Activated CD4-positive, alpha-beta T cell treated with anti-CD3 and anti-CD28 coated beads, Interleukin-2, amount 50 U/mL, for 16 hours (primary cell): Measurements from ENCODE around the gene FIS1.
"Not testable (repeated sequence)": the region's sequence is repeated elsewhere in the genome, so short reads cannot be mapped to it uniquely, and the experiment has no call there.

Source experiments
- DNase-seq: peaks from one replicate; pipeline ENCODE4 v3.0.0-alpha.2; 2020

The FIS1 gene

GRCh38 chr7:101244375-101245146, at the start of gene FIS1:
TSS of gene FIS1 (minus strand) at chr7:101245081. CDS start at chr7:101245004, 77 bp downstream.
- peak; percentile 95 for DNase-seq

DNA sequence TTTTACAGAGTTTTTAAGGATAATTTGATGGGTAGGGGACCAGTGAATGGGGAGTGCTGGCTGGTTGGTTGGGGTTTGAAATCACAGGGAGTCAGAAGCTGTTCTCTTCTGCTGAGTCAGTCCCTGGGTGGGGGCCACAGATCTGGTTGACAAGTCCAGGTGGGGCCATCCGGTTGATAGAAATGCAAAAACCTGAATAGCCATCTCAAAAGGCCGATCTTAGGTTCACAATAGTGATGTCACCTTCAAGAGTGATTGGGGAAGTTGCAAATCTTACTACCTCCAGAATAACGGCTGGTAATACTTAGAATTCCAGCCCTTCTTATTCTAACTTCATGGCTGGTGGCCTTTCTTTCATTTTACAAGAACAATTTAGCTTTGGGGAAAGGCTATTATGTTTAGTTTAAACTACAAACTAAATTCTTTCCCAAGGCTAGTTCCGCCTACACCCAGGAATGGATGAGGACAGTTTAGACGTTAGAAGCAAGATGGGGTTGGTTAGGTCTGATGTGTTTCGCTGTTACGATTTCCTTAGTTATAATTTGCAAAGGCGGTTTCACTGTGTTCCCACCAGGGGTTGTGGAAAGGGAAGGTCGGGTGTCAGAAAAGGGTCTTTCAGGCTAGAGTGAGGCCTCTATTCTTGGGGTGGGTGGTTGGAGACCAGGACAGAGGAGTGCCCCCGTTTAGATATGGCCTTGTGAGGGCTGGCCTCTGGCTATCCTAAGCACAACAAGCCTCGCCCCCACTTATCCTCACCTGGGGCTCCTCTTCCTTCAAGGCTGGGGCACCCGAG, 49.4 kb upstream of the FIS1 start:
- no peak for DNase-seq

DNA sequence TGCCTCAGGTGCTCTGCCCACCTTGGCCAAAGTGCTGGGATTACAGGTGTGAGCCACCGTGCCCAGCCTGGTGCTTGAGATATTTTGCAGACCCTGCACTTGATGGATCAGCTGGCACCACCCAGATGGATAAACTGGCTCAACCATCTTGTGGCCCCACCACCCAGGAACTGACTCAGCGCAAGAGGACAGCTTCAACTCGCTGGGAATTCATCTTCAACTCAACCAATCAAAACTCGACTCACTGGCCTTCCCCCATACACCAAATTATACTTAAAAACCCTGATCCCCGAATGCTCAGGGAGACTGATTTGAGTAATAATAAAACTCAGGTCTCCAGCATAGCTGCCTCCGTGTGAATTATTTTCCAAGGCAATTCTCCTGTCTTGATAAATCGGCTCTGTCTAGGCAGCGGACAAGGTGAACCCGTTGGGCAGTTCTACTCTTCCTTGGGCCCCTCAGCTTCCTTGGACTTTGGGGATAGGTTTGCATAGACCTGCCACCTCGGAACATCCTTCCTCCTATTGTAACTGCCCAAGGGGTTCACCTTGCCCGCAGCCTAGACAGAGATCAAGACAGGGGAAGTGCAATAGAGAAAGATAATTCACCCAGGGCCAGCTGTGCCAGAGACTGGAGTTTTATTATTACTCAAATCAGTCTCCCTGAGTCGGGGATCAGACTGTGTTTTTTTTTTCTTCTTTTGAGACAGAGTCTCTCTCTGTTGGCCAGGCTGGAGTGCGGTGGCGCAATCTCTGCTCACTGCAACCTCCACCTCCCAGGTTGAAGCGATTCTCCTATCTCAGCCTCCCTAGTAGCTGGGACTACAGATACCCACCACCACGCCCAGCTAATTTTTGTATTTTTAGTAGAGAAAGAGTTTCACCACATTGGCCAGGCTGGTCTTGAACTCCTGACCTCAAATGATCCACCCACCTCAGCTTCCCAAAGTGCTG, 48.5 kb upstream of the FIS1 start:
- not testable (repeated sequence) for DNase-seq

GRCh38 chr7:101292566-101292965, 47.7 kb upstream of the FIS1 start:
- DNase-seq = not testable (repeated sequence)

DNA sequence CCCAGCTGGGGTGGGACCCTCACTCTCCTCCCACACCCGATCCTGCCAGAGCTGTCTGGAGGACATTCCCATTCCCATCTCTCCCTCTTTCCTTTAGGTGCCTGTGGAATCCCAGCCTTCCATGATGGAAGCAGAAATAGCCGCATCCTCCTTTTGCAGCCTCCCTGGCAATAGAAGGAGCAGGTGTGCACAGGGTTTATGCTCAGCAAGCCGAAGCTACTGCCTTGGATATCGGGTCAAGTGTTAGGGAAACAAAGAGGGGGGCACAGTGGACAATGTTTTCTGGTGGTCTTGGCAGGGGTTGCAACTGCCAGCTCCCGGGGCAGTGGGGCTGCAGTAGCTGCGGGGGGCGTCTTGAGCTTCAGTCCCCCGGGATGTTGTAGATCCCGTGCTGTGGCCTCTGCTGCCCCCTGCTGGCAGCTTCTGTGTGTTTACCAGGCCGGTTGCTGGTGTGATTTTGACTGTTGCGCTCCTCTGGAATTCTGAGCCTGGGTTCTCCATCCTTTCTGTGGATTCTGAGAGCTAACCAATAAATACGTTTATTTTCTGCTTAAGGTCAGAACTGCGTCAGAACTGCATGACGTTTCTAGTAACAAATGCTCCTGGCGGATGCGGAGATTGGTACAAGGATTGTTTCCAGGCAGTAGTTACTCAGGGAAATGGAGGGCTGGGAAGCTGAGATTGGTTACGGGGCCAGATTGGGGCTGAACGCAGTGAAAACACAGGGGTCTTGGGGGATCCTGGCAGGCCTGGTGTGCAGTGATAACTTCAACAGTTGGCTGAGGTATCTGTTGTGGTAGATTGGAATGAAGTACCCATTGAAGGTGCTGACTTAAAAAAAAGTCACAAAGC, 45.5 kb upstream of the FIS1 start:
- peak; percentile 59 for DNase-seq

GRCh38 chr7:101289687-101290086, 44.8 kb upstream of the FIS1 start:
- peak; percentile 24 for DNase-seq

DNA sequence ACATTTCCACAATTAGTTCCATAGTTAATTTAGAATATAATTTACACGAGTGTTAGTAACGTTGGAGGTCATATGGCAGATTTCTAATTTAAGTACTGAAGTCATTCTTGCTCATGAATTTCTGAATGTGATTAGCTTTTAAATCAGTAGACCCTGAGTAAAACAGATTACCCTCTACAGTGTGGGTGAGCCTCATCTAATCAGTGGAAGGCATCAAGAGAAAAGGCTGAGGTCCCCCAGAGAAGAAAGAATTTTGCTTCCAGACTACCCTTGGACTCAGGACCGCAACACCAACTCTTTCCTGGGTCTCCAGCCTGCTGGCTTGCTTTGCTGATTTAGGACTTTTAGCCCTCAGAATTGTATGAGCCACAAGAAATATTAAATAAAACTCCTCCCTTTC, 43.6 kb upstream of the FIS1 start:
- no peak for DNase-seq

- no peak for DNase-seq
These were observed 42.2 kb upstream of the FIS1 start for GRCh38 chr7:101287032-101287431.

DNA sequence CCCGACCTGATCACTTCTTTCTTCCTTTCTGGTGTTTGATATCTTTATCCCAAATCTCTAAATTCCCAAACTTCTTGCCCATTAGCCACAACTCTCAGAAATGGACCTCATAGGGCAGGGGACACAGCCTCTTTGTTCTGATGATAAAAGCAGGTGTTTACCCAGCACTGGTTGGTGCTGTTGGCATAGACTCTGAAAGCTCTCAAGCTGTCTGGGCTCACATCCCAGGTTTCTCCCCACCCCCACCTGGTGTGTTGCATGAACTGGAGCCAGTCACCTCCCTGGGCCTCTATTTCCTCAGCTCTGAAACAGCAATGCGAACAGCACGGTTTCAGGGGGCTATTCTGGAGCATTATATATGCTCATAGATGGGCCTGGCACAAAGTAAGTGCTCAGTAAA, 41.0 kb upstream of the FIS1 start:
- not testable (repeated sequence) for DNase-seq

- DNase-seq = no peak
These were observed 40.3 kb upstream of the FIS1 start for GRCh38 chr7:101285171-101285570.

DNA sequence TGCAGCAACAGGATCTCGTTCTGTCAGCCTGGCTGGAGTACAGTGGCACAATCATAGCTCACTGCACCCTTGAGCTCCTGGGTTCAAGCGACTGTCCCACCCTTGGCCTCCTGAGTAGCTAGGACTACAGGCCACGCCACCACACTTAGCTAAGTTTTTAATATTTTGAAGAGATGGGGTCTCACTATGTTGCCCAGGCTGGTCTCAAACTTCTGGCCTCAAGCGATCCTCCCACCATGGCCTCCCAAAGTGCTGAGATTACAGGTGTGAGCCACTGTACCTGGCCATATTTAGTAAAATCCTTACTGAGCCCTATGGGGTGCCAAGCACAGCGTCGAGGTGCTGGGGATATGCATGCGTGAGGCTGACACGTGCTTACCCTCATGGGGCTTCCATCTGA, 36.0 kb upstream of the FIS1 start:
- not testable (repeated sequence) for DNase-seq

DNA sequence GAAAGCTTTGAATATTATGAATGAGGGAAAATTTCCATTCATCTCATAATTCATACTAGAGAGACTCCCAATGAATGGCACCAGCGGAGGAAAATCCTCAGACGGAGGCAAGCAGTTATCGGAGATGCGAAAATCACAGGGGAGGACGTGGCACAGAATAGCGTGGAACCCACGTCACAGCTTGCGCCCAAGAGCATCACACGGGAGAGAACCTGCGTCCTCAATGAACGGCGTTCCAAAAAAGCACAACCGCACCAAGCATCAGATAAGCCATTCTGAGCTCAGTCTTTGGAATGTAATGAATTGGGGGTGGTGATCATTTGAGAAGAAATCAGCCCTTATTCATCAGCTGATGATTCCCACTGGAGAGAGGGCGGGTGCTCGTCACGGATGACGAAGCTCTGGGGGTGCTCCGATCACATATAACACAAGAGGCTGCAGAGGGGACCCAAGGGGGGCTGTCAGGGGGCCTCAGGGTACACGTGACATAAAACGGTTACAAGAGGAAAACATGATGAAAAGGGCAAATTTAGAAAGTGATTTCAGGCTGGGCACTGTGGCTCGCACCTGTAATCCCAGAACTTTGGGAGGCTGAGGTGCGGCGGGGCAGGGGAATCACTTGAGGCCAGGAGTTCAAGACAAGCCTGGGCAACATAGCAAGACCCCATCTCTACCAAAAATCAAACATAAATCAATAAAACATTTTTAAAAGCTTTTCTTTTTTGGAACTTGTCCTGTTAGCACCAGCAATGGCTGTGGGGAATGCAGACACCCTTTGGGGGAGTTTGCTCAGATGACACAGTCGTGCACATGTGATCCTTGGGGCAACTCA, 33.8 kb upstream of the FIS1 start:
- DNase-seq = no peak

GRCh38 chr7:101277155-101277554, 32.3 kb upstream of the FIS1 start:
- no peak for DNase-seq

DNA sequence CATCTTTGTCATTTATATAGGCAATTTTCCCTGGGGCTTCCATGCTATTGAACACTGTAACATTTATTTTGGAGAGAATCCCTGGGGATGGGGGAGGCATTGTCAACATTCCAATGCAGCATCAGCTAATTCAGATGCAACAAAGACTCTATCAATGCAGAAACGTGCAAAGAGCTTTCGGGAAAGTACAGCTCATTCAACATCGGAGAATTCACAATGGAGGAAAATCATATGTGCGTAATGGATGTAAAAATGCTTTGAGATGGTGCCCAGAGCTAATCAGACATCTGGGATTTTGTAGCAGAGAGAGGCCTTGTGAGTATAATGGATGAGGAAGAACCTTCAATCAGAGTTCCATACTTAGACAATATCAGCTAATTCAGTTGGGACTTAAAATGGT, 28.3 kb upstream of the FIS1 start:
- DNase-seq = no peak

DNA sequence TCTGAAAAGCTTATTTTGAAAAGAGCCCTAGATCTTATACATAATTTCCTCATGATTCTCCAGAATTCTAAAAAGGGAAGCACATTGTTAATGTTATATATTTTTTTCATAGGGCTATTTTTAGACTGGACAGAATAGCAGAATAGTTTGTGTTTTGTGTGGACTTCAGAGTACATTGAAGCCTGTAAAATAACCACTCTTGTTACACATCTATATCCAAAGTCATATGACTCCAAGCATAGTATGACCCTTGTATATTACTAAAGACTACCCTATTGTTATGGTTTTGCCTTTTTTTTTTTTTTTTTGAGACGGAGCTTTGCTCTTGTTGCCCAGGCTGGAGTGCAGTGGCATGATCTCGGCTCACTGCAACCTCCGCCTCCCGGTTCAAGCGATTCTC, 26.1 kb upstream of the FIS1 start:
- no peak for DNase-seq

DNA sequence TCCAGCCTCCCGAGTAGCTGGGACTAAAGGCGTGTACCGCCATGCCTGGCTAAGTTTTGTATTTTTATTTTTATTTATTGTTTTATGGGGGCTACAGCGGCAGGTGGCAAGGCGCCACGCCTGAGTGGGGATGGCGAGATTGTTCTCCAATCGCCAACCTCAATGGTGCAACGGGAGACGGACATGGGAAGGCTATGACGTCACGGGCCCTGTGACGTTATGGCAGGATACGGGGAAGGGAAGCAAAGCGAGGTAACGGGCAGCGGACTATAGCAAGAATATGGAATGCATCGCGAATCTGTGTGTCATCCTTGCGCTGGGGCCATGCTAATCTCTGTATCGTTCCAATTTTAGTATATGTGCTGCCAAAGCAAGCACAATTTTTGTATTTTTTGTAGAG, 24.8 kb upstream of the FIS1 start:
- no peak for DNase-seq

DNA sequence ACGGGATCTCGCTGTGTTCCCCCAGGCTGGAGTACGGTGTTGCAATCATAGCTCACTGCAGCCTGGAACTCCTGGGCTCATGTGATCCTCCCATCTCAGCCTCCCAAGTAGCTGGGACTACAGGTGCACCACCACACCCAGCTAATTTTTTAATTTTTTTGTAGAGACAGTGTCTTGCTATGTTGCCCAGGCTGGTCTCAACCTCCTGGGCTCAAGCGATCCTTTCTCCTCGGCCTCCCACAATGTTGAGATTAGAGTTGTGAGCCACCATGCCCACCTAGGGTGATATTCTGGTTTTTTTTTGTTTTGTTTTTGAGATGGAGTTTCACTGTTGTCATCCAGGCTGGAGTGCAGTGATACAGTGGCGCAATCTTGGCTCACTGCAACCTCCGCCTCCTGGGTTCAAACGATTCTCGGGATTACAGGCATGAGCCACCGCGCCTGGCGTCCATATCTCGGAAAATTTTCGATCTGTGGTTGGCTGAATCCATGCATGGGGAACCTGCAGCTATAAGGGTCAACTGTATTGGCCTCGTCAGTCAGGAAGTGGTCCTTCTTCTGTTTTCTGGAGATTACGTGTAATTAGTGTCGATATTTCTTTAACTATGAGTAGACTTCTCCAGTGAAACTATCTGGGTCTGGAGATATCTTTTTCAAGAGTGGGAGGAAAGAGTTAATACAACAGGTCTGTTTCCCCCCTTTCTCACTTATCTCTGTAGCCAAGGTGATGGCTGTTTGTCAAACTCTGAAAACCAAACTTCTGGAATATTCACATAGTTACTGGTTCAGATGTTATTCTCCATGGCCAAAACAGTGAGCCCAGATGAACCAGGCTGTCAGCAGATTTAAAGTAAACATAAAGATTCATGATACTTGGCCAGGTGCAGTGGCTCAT, 21.0 kb upstream of the FIS1 start:
- DNase-seq = no peak

DNA sequence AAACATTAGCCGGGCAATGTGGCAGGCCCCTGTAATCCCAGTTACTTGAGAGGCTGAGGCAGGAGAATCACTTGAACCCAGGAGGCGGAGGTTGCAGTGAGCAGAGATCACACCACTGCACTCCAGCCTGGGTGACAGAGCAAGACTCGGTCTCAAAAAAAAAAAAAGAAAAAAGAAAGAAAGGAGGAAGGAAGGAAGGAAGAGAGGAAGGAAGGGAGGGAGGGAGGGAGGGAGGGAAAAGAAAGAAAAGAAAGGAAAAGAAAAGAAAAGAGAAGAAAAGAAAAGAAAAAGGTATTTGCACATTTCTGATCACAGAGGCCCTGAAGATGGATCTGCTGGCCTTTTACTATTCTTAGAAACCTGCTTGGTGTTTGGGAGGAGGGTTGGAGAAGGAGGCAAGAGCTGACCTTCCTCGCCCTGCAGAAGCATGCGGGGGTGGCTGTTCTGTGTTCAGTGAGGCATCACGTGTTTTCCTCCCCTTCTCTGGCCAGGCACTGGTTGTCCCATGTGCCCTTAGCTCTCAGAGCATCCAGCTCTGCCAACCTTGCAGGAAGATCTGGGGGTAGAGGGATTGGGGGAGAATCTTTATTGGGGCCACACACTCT, 19.3 kb upstream of the FIS1 start:
- DNase-seq = not testable (repeated sequence)

DNA sequence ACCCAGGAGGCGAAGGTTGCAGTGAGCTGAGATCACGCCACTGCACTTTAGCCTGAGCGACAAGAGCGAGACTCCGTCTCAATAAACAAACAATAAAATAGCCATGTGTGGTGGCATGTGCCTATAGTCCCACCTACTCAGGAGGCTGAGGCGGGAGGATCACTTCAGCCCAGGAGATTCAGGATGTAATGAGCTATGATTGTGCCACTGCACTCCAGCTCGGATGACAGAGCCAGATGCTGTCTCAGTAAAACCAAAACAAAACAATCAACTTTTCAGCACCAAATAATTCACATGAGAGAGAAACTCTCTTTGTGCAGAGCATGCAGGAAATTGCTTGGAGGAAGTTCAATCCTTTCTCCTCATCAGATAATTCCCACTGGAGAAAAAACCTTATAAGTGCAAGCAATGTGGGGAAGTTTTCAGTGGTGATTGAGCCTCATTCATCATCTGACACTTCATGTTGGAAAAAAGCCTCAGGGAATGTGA, 13.4 kb upstream of the FIS1 start:
- DNase-seq = no peak
